ENCODE data around the gene SERPINB3. TPM values are rescaled to one million over a fixed set of nuclear protein-coding genes. Genes with fewer than 3 reads are reported as not detected.

The SERPINB3 gene
- total RNA-seq, 4 donors from 2014 or later, result not detected

- H3K36me3 ChIP-seq, result no peaks in the 10 kb centered on the region
- no peaks in the 10 kb centered on the region for H3K4me1 ChIP-seq
- no peak overlapping the region for H3K27ac ChIP-seq
- no peaks in the 10 kb centered on the region for H3K9me3 ChIP-seq
- no peaks in the 10 kb centered on the region for H3K27me3 ChIP-seq
- in situ Hi-C loops (cut with MboI; ENCODE audit: low sequenced_read_pairs in 4 of 4) (no loop called here), intact Hi-C loops (cut with DNase I; ENCODE audit: low total_unique reads) (no loop called here)
- DNase-seq, result no peak
- H3K4me3 ChIP-seq, result no peak overlapping the region
- no peak for ATAC-seq
- TF ChIP-seq, protein P1, sequence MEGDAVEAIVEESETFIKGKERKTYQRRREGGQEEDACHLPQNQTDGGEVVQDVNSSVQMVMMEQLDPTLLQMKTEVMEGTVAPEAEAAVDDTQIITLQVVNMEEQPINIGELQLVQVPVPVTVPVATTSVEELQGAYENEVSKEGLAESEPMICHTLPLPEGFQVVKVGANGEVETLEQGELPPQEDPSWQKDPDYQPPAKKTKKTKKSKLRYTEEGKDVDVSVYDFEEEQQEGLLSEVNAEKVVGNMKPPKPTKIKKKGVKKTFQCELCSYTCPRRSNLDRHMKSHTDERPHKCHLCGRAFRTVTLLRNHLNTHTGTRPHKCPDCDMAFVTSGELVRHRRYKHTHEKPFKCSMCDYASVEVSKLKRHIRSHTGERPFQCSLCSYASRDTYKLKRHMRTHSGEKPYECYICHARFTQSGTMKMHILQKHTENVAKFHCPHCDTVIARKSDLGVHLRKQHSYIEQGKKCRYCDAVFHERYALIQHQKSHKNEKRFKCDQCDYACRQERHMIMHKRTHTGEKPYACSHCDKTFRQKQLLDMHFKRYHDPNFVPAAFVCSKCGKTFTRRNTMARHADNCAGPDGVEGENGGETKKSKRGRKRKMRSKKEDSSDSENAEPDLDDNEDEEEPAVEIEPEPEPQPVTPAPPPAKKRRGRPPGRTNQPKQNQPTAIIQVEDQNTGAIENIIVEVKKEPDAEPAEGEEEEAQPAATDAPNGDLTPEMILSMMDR (IDR thresholded peaks at IDR 0.05 in 4 of 5, conservative IDR thresholded peaks at IDR 0.05 in 1 of 5), result no peak
- no peak for TF ChIP-seq POLR2A (IDR thresholded peaks at IDR 0.05)
These were observed 24.0 kb downstream of the SERPINB3 start for GRCh38 chr18:63637703-63638102.

GRCh38 chr18:63627819-63628218 lies 33.9 kb downstream of the SERPINB3 start:
- intact Hi-C loops (cut with DNase I; ENCODE audit: low total_unique reads), result no loop called here
- Histone ChIP-seq H3K27me3 (no peaks in the 10 kb centered on the region), H3K4me3 (no peak overlapping the region), H3K9me3 (peaks cover 0 to 8% (median 0%) of the 10 kb centered on the region in 3 donors), H3K36me3 (no peaks in the 10 kb centered on the region), H3K27ac (no peak overlapping the region), H3K4me1 (no peaks in the 10 kb centered on the region)
- DNase-seq, result no peak
- in situ Hi-C loops (cut with MboI; ENCODE audit: low sequenced_read_pairs in 4 of 4), result no loop called here
- no peak for TF ChIP-seq POLR2A (IDR thresholded peaks at IDR 0.05)
- TF ChIP-seq, protein P1 (IDR thresholded peaks at IDR 0.05 in 4 of 5, conservative IDR thresholded peaks at IDR 0.05 in 1 of 5), result no peak
- ATAC-seq, result no peak

DNA sequence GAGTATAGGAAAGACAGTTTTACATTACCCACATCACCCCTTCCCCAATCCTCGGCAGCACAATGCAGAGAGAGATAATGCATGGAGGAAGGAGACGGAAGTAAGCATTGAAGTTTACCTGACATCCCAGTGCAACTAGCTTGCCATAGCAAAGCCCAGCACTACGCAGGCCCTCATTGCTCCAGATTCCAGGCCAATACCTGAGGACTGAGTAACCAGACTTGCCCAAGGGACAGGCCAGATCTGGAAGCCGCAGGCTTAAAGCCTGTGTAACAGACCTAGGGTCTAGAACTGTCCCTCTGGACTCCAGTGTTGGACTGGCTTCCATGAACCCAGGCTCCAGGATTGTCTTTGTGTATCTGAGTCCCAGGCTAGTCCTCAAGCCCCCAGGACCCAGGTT lies 35.3 kb downstream of the SERPINB3 start:
- DNase-seq (no peak), ATAC-seq (no peak)
- in situ Hi-C loops (cut with MboI; ENCODE audit: low sequenced_read_pairs in 4 of 4) (no loop called here), intact Hi-C loops (cut with DNase I; ENCODE audit: low total_unique reads) (no loop called here)
- H3K27ac ChIP-seq, result no peak overlapping the region
- no peak for TF ChIP-seq POLR2A (IDR thresholded peaks at IDR 0.05)
- TF ChIP-seq, protein P1 (IDR thresholded peaks at IDR 0.05 in 4 of 5, conservative IDR thresholded peaks at IDR 0.05 in 1 of 5), result no peak
- H3K4me3 ChIP-seq, result no peak overlapping the region
- H3K27me3 ChIP-seq, result no peaks in the 10 kb centered on the region
- H3K4me1 ChIP-seq, result no peaks in the 10 kb centered on the region
- H3K36me3 ChIP-seq, result no peaks in the 10 kb centered on the region
- H3K9me3 ChIP-seq, result peaks cover 0 to 8% (median 0%) of the 10 kb centered on the region in 3 donors

DNA sequence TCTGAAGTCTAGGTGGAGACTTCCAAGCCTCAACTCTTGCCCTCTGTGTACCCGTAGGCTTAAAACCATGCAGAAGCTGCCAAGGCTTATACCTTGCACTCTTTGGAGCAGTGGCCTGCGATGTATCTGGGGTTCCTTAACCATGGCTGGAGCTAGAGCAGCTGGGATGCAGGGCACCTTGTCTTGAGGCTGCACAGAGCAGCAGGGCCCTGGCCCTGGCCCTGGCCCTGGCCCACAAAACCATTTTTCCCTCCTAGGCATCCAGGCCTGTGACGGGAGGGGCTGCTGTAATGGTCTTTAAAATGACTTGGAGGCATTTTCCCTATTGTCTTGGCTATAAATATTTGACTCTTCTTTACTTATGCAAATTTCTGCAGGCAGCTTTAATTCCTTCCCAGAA lies 36.8 kb downstream of the SERPINB3 start:
- Histone ChIP-seq H3K9me3 (peaks cover 0 to 8% (median 0%) of the 10 kb centered on the region in 3 donors), H3K4me1 (no peaks in the 10 kb centered on the region), H3K4me3 (no peak overlapping the region), H3K27ac (no peak overlapping the region), H3K27me3 (no peaks in the 10 kb centered on the region), H3K36me3 (no peaks in the 10 kb centered on the region)
- in situ Hi-C loops (cut with MboI; ENCODE audit: low sequenced_read_pairs in 4 of 4) (no loop called here), intact Hi-C loops (cut with DNase I; ENCODE audit: low total_unique reads) (no loop called here)
- DNase-seq (no peak), ATAC-seq (no peak)
- no peak for TF ChIP-seq POLR2A (IDR thresholded peaks at IDR 0.05)
- TF ChIP-seq, protein P1 (IDR thresholded peaks at IDR 0.05 in 4 of 5, conservative IDR thresholded peaks at IDR 0.05 in 1 of 5), result no peak

DNA sequence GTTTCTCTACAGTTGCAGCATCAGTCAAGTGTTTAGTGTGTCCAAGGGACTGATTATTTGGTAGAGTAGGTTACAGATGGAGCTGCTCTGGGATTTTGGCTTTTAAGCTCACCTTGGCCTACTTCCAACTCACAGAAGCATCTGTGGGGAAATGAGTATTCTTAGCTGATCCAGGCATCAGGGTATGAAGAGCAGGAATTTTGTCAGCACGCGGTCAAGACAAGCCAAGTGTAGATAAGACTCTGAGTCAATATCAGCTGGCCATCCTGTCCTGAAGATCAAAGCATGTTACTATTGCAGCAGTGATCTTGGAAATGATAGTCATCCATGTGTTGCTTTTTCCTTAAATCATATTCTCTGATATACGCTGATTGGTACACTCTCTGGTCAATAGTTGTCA lies 42.0 kb downstream of the SERPINB3 start:
- DNase-seq, result no peak
- Histone ChIP-seq H3K9me3 (no peaks in the 10 kb centered on the region), H3K4me1 (no peaks in the 10 kb centered on the region), H3K4me3 (no peak overlapping the region), H3K27me3 (no peaks in the 10 kb centered on the region), H3K27ac (no peak overlapping the region), H3K36me3 (no peaks in the 10 kb centered on the region)
- ATAC-seq, result no peak
- TF ChIP-seq, protein P1 (IDR thresholded peaks at IDR 0.05 in 4 of 5, conservative IDR thresholded peaks at IDR 0.05 in 1 of 5), result no peak
- no peak for TF ChIP-seq POLR2A (IDR thresholded peaks at IDR 0.05)
- in situ Hi-C loops (cut with MboI; ENCODE audit: low sequenced_read_pairs in 4 of 4) (no loop called here), intact Hi-C loops (cut with DNase I; ENCODE audit: low total_unique reads) (no loop called here)
